ENCODE measurements around the gene AGL. TPM values are rescaled to one million over a fixed set of nuclear protein-coding genes. Genes with fewer than 3 reads are reported as not detected.
"Not testable (repeated sequence)": the region's sequence is repeated elsewhere in the genome, so short reads cannot be mapped to it uniquely, and the experiment has no call there.

AGL gene
- total and polyA plus RNA-seq, 4 experiments from 2014 or later, result 9.0 to 20.5 (median 15.0) TPM

GRCh38 chr1:99829269-99829668 lies 20.9 kb upstream of the AGL start:
- H3K36me3 ChIP-seq (ENCODE audit: insufficient read depth, low read length), result no peaks in the 10 kb centered on the region
- DNase-seq, result no peak
- no peak overlapping the region for H3K4me3 Mint-ChIP-seq
- H3K27me3 Mint-ChIP-seq, result peaks cover 6% of the 10 kb centered on the region in 2 donors
- H3K9me3 ChIP-seq (ENCODE audit: control insufficient read depth in 1 of 2, low read length in 2 of 2), result peaks cover 0 to 5% of the 10 kb centered on the region in 2 donors
- ChIA-PET CTCF (ENCODE audit: partially characterized antibody) (no interaction called here), POLR2A (ENCODE audit: partially characterized antibody) (interaction anchor here (1.5 kb wide), 1 partner anchor 20 kb away, joined by 3 read pairs; no protein-coding TSS in a partner anchor)
- no peak overlapping the region for H3K4me3 ChIP-seq (ENCODE audit: low read length in 2 of 2)
- no peak overlapping the region for H3K27ac ChIP-seq (ENCODE audit: low read depth, low read length)
- no peaks in the 10 kb centered on the region for H3K27me3 ChIP-seq (ENCODE audit: insufficient read depth, low read length)
- H3K4me1 Mint-ChIP-seq, result peaks cover 0 to 2% (median 0%) of the 10 kb centered on the region in 4 donors
- no peaks in the 10 kb centered on the region for H3K4me1 ChIP-seq (ENCODE audit: insufficient read depth, low read length)
- peaks cover 0 to 10% (median 2%) of the 10 kb centered on the region in 8 donors for H3K9me3 Mint-ChIP-seq
- H3K36me3 Mint-ChIP-seq, result no peaks in the 10 kb centered on the region
- intact Hi-C loops (cut with micrococcal nuclease), result no loop called here
- H3K27ac Mint-ChIP-seq, result no peak overlapping the region

GRCh38 chr1:99833911-99834310 lies 16.2 kb upstream of the AGL start:
- intact Hi-C loops (cut with micrococcal nuclease); CTCF ChIA-PET (ENCODE audit: partially characterized antibody); POLR2A ChIA-PET (ENCODE audit: partially characterized antibody): not testable (repeated sequence)

GRCh38 chr1:99836171-99837103 lies 13.7 kb upstream of the AGL start:
- H3K4me3 ChIP-seq (ENCODE audit: low read length in 2 of 2); intact Hi-C loops (cut with micrococcal nuclease); H3K36me3 ChIP-seq (ENCODE audit: insufficient read depth, low read length); H3K27me3 ChIP-seq (ENCODE audit: insufficient read depth, low read length); H3K4me1 Mint-ChIP-seq; H3K36me3 Mint-ChIP-seq; DNase-seq; POLR2A ChIA-PET (ENCODE audit: partially characterized antibody); H3K27ac ChIP-seq (ENCODE audit: low read depth, low read length); H3K27ac Mint-ChIP-seq; H3K9me3 ChIP-seq (ENCODE audit: control insufficient read depth in 1 of 2, low read length in 2 of 2); H3K4me3 Mint-ChIP-seq; H3K4me1 ChIP-seq (ENCODE audit: insufficient read depth, low read length); H3K27me3 Mint-ChIP-seq: not testable (repeated sequence)
- CTCF ChIA-PET (ENCODE audit: partially characterized antibody), result interaction anchor here (1.1 kb wide), 1 partner anchor 1032 kb away, joined by 3 read pairs; no protein-coding TSS in a partner anchor
- peaks cover 0 to 15% (median 5%) of the 10 kb centered on the region in 8 donors for H3K9me3 Mint-ChIP-seq

More at GRCh38 chr1:99833911-99834310, 16.2 kb upstream of the AGL start:
- H3K4me1 ChIP-seq (ENCODE audit: insufficient read depth, low read length); H3K4me3 Mint-ChIP-seq; H3K36me3 Mint-ChIP-seq; H3K9me3 ChIP-seq (ENCODE audit: control insufficient read depth in 1 of 2, low read length in 2 of 2); H3K27me3 ChIP-seq (ENCODE audit: insufficient read depth, low read length); H3K27ac Mint-ChIP-seq; H3K36me3 ChIP-seq (ENCODE audit: insufficient read depth, low read length); H3K27me3 Mint-ChIP-seq; H3K4me3 ChIP-seq (ENCODE audit: low read length in 2 of 2); DNase-seq; H3K4me1 Mint-ChIP-seq; H3K27ac ChIP-seq (ENCODE audit: low read depth, low read length); H3K9me3 Mint-ChIP-seq: not testable (repeated sequence)

GRCh38 chr1:99840353-99840752 lies 9.8 kb upstream of the AGL start:
- H3K4me1 Mint-ChIP-seq; H3K36me3 ChIP-seq (ENCODE audit: insufficient read depth, low read length); DNase-seq; H3K36me3 Mint-ChIP-seq; H3K4me1 ChIP-seq (ENCODE audit: insufficient read depth, low read length); H3K27ac ChIP-seq (ENCODE audit: low read depth, low read length); H3K9me3 ChIP-seq (ENCODE audit: control insufficient read depth in 1 of 2, low read length in 2 of 2); H3K27me3 Mint-ChIP-seq; H3K27ac Mint-ChIP-seq; intact Hi-C loops (cut with micrococcal nuclease); H3K27me3 ChIP-seq (ENCODE audit: insufficient read depth, low read length); POLR2A ChIA-PET (ENCODE audit: partially characterized antibody); H3K4me3 ChIP-seq (ENCODE audit: low read length in 2 of 2): not testable (repeated sequence)
- H3K4me3 Mint-ChIP-seq, result peak overlapping the region in 1 of 8 donors; percentile 8
- CTCF ChIA-PET (ENCODE audit: partially characterized antibody), result interaction anchor here (0.7 kb wide), 1 partner anchor 624 kb away, joined by 3 read pairs; no protein-coding TSS in a partner anchor
- peaks cover 0 to 11% (median 4%) of the 10 kb centered on the region in 8 donors for H3K9me3 Mint-ChIP-seq

DNA sequence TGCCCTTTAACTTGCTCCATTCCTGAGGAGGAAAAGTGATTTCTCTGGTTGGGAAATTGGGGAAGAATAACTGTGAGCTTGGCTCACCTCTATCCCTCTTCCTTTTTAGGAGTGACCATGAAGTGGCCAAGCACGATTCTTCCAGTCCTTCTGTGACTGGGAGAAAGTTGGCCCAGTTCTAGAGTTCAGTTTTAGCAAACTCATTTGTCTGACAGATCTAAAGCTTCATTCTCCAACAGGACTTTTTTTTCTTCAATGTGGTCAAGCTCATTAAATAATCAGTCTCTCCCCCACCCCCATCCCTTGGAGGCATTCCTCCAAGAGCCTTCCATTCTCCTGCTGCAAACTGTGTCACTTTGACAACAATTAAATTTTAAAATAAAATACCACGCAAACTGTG lies 6.4 kb upstream of the AGL start:
- no peak overlapping the region for H3K4me3 Mint-ChIP-seq
- H3K27ac Mint-ChIP-seq, result no peak overlapping the region
- H3K36me3 Mint-ChIP-seq, result peaks cover 0 to 3% of the 10 kb centered on the region in 2 donors
- DNase-seq, result no peak
- H3K4me3 ChIP-seq (ENCODE audit: low read length in 2 of 2), result no peak overlapping the region
- peaks cover 0 to 11% (median 4%) of the 10 kb centered on the region in 8 donors for H3K9me3 Mint-ChIP-seq
- intact Hi-C loops (cut with micrococcal nuclease), result no loop called here
- H3K36me3 ChIP-seq (ENCODE audit: insufficient read depth, low read length), result no peaks in the 10 kb centered on the region
- no peak overlapping the region for H3K27ac ChIP-seq (ENCODE audit: low read depth, low read length)
- H3K4me1 ChIP-seq (ENCODE audit: insufficient read depth, low read length), result no peaks in the 10 kb centered on the region
- H3K27me3 ChIP-seq (ENCODE audit: insufficient read depth, low read length), result no peaks in the 10 kb centered on the region
- POLR2A ChIA-PET (ENCODE audit: partially characterized antibody), result no interaction called here
- H3K27me3 Mint-ChIP-seq, result no peaks in the 10 kb centered on the region
- peaks cover 0 to 5% (median 0%) of the 10 kb centered on the region in 4 donors for H3K4me1 Mint-ChIP-seq
- CTCF ChIA-PET (ENCODE audit: partially characterized antibody), result interaction anchor here (0.6 kb wide), 1 partner anchor 662 kb away, joined by 3 read pairs; no protein-coding TSS in a partner anchor
- no peaks in the 10 kb centered on the region for H3K9me3 ChIP-seq (ENCODE audit: control insufficient read depth in 1 of 2, low read length in 2 of 2)

DNA sequence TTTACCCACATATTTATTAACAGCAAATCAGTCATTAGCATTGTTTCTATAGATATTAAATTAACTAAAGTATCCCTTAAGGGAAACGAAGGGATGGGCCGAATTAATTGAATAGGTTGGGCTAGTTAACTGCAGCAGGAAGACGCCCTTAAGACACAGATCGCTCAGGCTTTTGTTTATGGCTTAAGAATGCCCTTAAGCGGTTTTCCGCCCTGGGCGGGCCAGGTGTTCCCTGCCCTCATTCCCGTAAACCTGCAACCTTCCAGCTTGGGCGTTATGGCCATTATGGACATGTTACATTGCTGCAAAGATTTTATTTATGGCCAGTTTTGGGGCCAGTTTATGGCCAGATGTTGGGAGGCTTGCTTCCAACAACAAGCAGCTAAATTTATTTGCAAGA lies 5.0 kb upstream of the AGL start:
- H3K4me1 ChIP-seq (ENCODE audit: insufficient read depth, low read length); intact Hi-C loops (cut with micrococcal nuclease); H3K27me3 ChIP-seq (ENCODE audit: insufficient read depth, low read length); H3K9me3 ChIP-seq (ENCODE audit: control insufficient read depth in 1 of 2, low read length in 2 of 2); H3K27ac ChIP-seq (ENCODE audit: low read depth, low read length); POLR2A ChIA-PET (ENCODE audit: partially characterized antibody); H3K4me3 ChIP-seq (ENCODE audit: low read length in 2 of 2); H3K4me3 Mint-ChIP-seq; H3K27me3 Mint-ChIP-seq; H3K36me3 Mint-ChIP-seq; DNase-seq; H3K27ac Mint-ChIP-seq; H3K9me3 Mint-ChIP-seq; H3K36me3 ChIP-seq (ENCODE audit: insufficient read depth, low read length): not testable (repeated sequence)
- CTCF ChIA-PET (ENCODE audit: partially characterized antibody), result interaction anchor here (0.6 kb wide), 1 partner anchor 109 kb away, joined by 3 read pairs; no protein-coding TSS in a partner anchor
- peaks cover 6 to 10% (median 9%) of the 10 kb centered on the region in 4 donors for H3K4me1 Mint-ChIP-seq

GRCh38 chr1:99849413-99849743 lies 783 bp upstream of the AGL start:
- peaks cover 12 to 13% of the 10 kb centered on the region in 2 donors for H3K36me3 Mint-ChIP-seq
- H3K4me3 ChIP-seq (ENCODE audit: low read length in 2 of 2), result peak overlapping the region; percentile 61 to 92
- POLR2A ChIA-PET (ENCODE audit: partially characterized antibody), result interaction anchor here (1.0 to 2.0 kb wide), 5 partner anchors 9 to 400 kb away, joined by 3 to 16 read pairs (median 6); partner anchors contain the start of genes DBT and SLC35A3

More at GRCh38 chr1:99849413-99849743, 783 bp upstream of the AGL start:
- H3K9me3 ChIP-seq (ENCODE audit: control insufficient read depth in 1 of 2, low read length in 2 of 2), result no peaks in the 10 kb centered on the region
- peak in 1 of 5 donors; percentile 1 for DNase-seq
- H3K27ac ChIP-seq (ENCODE audit: low read depth, low read length), result peak overlapping the region; percentile 61
- Mint-ChIP-seq H3K4me1 (peaks cover 21 to 34% (median 26%) of the 10 kb centered on the region in 4 donors), H3K9me3 (no peaks in the 10 kb centered on the region), H3K4me3 (peak overlapping the region; percentile 97 to 99 (median 98)), H3K27ac (peak overlapping the region; percentile 85 to 97 (median 91)), H3K27me3 (no peaks in the 10 kb centered on the region)
- CTCF ChIA-PET (ENCODE audit: partially characterized antibody), result interaction anchor here (2.0 kb wide), 1 partner anchor 1019 kb away, joined by 6 read pairs; no protein-coding TSS in a partner anchor
- H3K27me3 ChIP-seq (ENCODE audit: insufficient read depth, low read length), result no peaks in the 10 kb centered on the region
- no peaks in the 10 kb centered on the region for H3K36me3 ChIP-seq (ENCODE audit: insufficient read depth, low read length)
- H3K4me1 ChIP-seq (ENCODE audit: insufficient read depth, low read length), result peaks cover 18% of the 10 kb centered on the region
- intact Hi-C loops (cut with micrococcal nuclease), result no loop called here
